ENCODE results near the gene KCNJ5. TPM values are rescaled to one million over a fixed set of nuclear protein-coding genes. Genes with fewer than 3 reads are reported as not detected.

Gene KCNJ5
- total and polyA plus RNA-seq, 2 of the 4 experiments (the other 2 are of a cell fraction): 0.07 to 0.18 TPM

- H3K36me3 ChIP-seq (ENCODE audit: control insufficient read depth, insufficient read depth, low read length): no peaks in the 10 kb centered on the region
- H3K4me1 ChIP-seq (ENCODE audit: control insufficient read depth, insufficient read depth, low read length): peaks cover 3% of the 10 kb centered on the region; the same call in 1 of the 2 replicates
- ChIA-PET POLR2A (ENCODE audit: unreplicated experiment) (no interaction called here), CTCF (no interaction called here)
- H3K27me3 ChIP-seq (ENCODE audit: control insufficient read depth, insufficient read depth, low read length): peaks cover 21% of the 10 kb centered on the region
- H2BK15ac ChIP-seq (ENCODE audit: low read depth, low read length): no peak overlapping the region
- no peak overlapping the region for H3K27ac ChIP-seq (ENCODE audit: insufficient read depth, low read length)
- no peak overlapping the region for H2AK5ac ChIP-seq (ENCODE audit: low read depth, low read length)
- intact Hi-C loops (cut with micrococcal nuclease) (no loop called here), in situ Hi-C loops (cut with MboI; ENCODE audit: low sequenced_read_pairs) (no loop called here), dilution Hi-C loops (cut with HindIII; ENCODE audit: low sequenced_read_pairs, unreplicated experiment) (no loop called here)
- no peaks in the 10 kb centered on the region for H3K79me1 ChIP-seq (ENCODE audit: low read depth in 1 of 2, low read length in 2 of 2)
- H4K20me1 ChIP-seq (ENCODE audit: insufficient read depth, low read length): no peaks in the 10 kb centered on the region
- H3K4me2 ChIP-seq (ENCODE audit: low read depth, low read length): no peak overlapping the region
- H3K4ac ChIP-seq (ENCODE audit: low read depth, low read length): no peak overlapping the region
- no peaks in the 10 kb centered on the region for H3K9me3 ChIP-seq (ENCODE audit: control insufficient read depth, insufficient read depth, low read length)
- TF ChIP-seq CHD1 (IDR thresholded peaks at IDR 0.05; ENCODE audit: low read depth, low read length) (no peak), CEBPB (IDR thresholded peaks at IDR 0.05; ENCODE audit: low read depth, low read length) (no peak), BHLHE40 (IDR thresholded peaks at IDR 0.05; ENCODE audit: low read depth, low read length) (no peak), MXI1 (IDR thresholded peaks at IDR 0.05; ENCODE audit: borderline replicate concordance, low read depth, low read length) (no peak), MAZ (IDR thresholded peaks at IDR 0.05; ENCODE audit: borderline replicate concordance, low read depth, low read length) (no peak), SMC3 (IDR thresholded peaks at IDR 0.05; ENCODE audit: low read depth, low read length) (no peak)
- no peak overlapping the region for H2BK120ac ChIP-seq (ENCODE audit: low read depth, low read length)
- no peak overlapping the region for H3K23ac ChIP-seq (ENCODE audit: low read depth, low read length)
- H3K9ac ChIP-seq (ENCODE audit: low read depth, low read length): no peak overlapping the region
- no peak overlapping the region for H4K5ac ChIP-seq (ENCODE audit: low read depth, low read length)
- H2AK9ac ChIP-seq (replicated peaks; ENCODE audit: low read depth, low read length, poor library complexity): no peak overlapping the region
- no peak for DNase-seq
- no peak for ATAC-seq (ENCODE audit: low read depth)
- H3K14ac ChIP-seq (replicated peaks; ENCODE audit: low read depth, low read length): no peak overlapping the region
- no peak overlapping the region for H2BK5ac ChIP-seq (ENCODE audit: low read depth, low read length, poor library complexity, severe bottlenecking)
- WGBS, 2 experiments (ENCODE audit: extremely low coverage in 2 of 2, insufficient read length in 1 of 2): 86% methylated on average over 2 of the region's 7 CpGs; no CpG with 5 or more reads in 1 of the 2 experiments
- no TSS peak for BruUV-seq (replicated peaks)
- no peak overlapping the region for H3K18ac ChIP-seq (ENCODE audit: low read depth, low read length)
- no peak overlapping the region for H3K4me3 ChIP-seq (ENCODE audit: insufficient read depth, low read depth, low read length)
- H3K56ac ChIP-seq (ENCODE audit: extremely low read depth, insufficient read depth, low read length): no peak overlapping the region
- H3K9me1 ChIP-seq (ENCODE audit: insufficient read depth, low read length): no peaks in the 10 kb centered on the region
- no peak overlapping the region for H2BK20ac ChIP-seq (ENCODE audit: low read depth, low read length)
- H2AFZ ChIP-seq (replicated peaks; ENCODE audit: low read length, poor library complexity): no peak overlapping the region
- H4K91ac ChIP-seq (ENCODE audit: insufficient read depth, low read depth, low read length): no peak overlapping the region
- no peak overlapping the region for H4K8ac ChIP-seq (ENCODE audit: low read depth in 2 of 2, low read length in 2 of 2)
These were observed 42.5 kb downstream of the KCNJ5 start for GRCh38 chr11:128933481-128934178.
